Endothelial cell of umbilical vein (primary cell): ENCODE measurements around the gene CES4A. TPM values are rescaled to one million over a fixed set of nuclear protein-coding genes. Genes with fewer than 3 reads are reported as not detected.
A peak's percentile ranks its signal among the peaks of the same experiment; 100 is the strongest.

Experiments
- BruUV-seq: library from RNA; stranded (reverse); fragments of 400-500 nt; replicated peaks from 2 replicates; lab custom pipeline; 2021; lab: Mats Ljungman, UMichigan
- CTCF ChIA-PET: fragments of 300-600, 350-600 bp; sonication (Branson Sonifier 250); formaldehyde crosslinking; loops from one replicate; lab custom pipeline; 2021; ENCODE audit warnings: antibody characterized with exemption, inconsistent platforms; lab: Charles Lee
- POLR2A ChIA-PET: fragments of 300-600, 350-600 bp; sonication (Branson Sonifier 250); formaldehyde crosslinking; loops from one replicate; lab custom pipeline; 2021; ENCODE audit warnings: antibody characterized with exemption, inconsistent platforms; lab: Charles Lee
- DNase-seq: peaks from one replicate; pipeline ENCODE4 v3.0.0-alpha.2; 2011; ENCODE audit warnings: low read depth, low spot score
- FAIRE-seq: peaks from 2 replicates; lab custom pipeline; 2011; peaks lifted over from hg19 to GRCh38; lab: Jason Lieb, UNC
- H2AFZ ChIP-seq: 2 replicates; pipeline ENCODE4 v1.6.0; 2012; ENCODE audit warnings: low read depth, low read length, control low read depth, inconsistent platforms
- H3K27ac ChIP-seq: 2 replicates; pipeline ENCODE4 v1.5.1; 2011; ENCODE audit warnings: low read depth, mild to moderate bottlenecking, control low read depth, low read length, moderate library complexity; ENCODE audit not compliant: insufficient read depth
- H3K27me3 ChIP-seq, 2 experiments: 2 replicates each; pipeline versions ENCODE4 v1.6.0 to v1.6.1; 2011; ENCODE audit warnings: low read length in 2 of 2, mixed read lengths in 1 of 2; ENCODE audit not compliant: control insufficient read depth in 2 of 2, insufficient read depth in 2 of 2
- H3K36me3 ChIP-seq, 2 experiments: 2 replicates in 1 of 2; 3 replicates in 1 of 2; pipeline ENCODE4 v1.5.1; 2011; ENCODE audit warnings: low read length in 2 of 2, mild to moderate bottlenecking in 1 of 2, moderate library complexity in 1 of 2; ENCODE audit not compliant: control insufficient read depth in 2 of 2, insufficient read depth in 2 of 2; ENCODE audit errors: extremely low read depth in 1 of 2
- H3K4me1 ChIP-seq: 3 replicates; pipeline ENCODE4 v1.5.1; 2011; ENCODE audit warnings: mild to moderate bottlenecking, low read length; ENCODE audit not compliant: control insufficient read depth, insufficient read depth; ENCODE audit errors: extremely low read depth
- H3K4me2 ChIP-seq: 2 replicates; pipeline ENCODE4 v1.6.1; 2011; ENCODE audit warnings: low read length, control low read depth, mixed read lengths; ENCODE audit not compliant: insufficient read depth
- H3K4me3 ChIP-seq, 3 experiments: fragments of 200-600 bp in 1 of 3; sonication (generic), shearing (Covaris generic) in 1 of 3; replicated peaks in 1 of 3; 2 replicates each; pipeline ENCODE4 v1.5.1; 2011 to 2016; ENCODE audit warnings: control low read depth in 3 of 3, low read length in 3 of 3, mild to moderate bottlenecking in 2 of 3, inconsistent platforms in 1 of 3, low read depth in 1 of 3, moderate library complexity in 1 of 3; ENCODE audit not compliant: insufficient read depth in 1 of 3
- H3K79me2 ChIP-seq: 2 replicates; pipeline ENCODE4 v1.6.0; 2012; ENCODE audit warnings: low read length, inconsistent platforms; ENCODE audit not compliant: control insufficient read depth, insufficient read depth
- H3K9ac ChIP-seq: replicated peaks from 2 replicates; pipeline ENCODE3; 2011; ENCODE audit warnings: low read length, control low read depth; ENCODE audit not compliant: insufficient read depth; ENCODE audit errors: extremely low read depth
- H3K9me1 ChIP-seq: replicated peaks from 3 replicates; pipeline ENCODE4 v1.6.0; 2011; ENCODE audit warnings: mild to moderate bottlenecking, low read length; ENCODE audit not compliant: control insufficient read depth, insufficient read depth; ENCODE audit errors: extremely low read depth
- H3K9me3 ChIP-seq: replicated peaks from 2 replicates; pipeline ENCODE4 v1.5.1; 2012; ENCODE audit warnings: low read length, inconsistent platforms; ENCODE audit not compliant: control insufficient read depth, insufficient read depth
- H4K20me1 ChIP-seq: replicated peaks from 2 replicates; pipeline ENCODE3; 2011; ENCODE audit warnings: mild to moderate bottlenecking, low read length; ENCODE audit not compliant: control insufficient read depth, insufficient read depth; ENCODE audit errors: extremely low read depth
- EZH2 ChIP-seq: IDR thresholded peaks from 2 replicates; pipeline ENCODE4 v1.6.1; 2012; ENCODE audit warnings: borderline replicate concordance, low read depth, mild to moderate bottlenecking, moderate library complexity, low read length, inconsistent platforms; ENCODE audit not compliant: severe bottlenecking
- FOS ChIP-seq: IDR thresholded peaks from 2 replicates; pipeline ENCODE4 v1.6.1; 2011; ENCODE audit warnings: mild to moderate bottlenecking, low read length, moderate library complexity, borderline replicate concordance; ENCODE audit not compliant: insufficient read depth
- JUN ChIP-seq: IDR thresholded peaks from 2 replicates; pipeline ENCODE4 v1.6.1; 2011; ENCODE audit warnings: borderline replicate concordance, low read depth; ENCODE audit not compliant: insufficient read length, insufficient read depth
- dilution Hi-C: fragments of 300-500 bp; cut with MboI; formaldehyde crosslinking; loops from one replicate; pipeline ENCODE4 v1.15.0; 2019; ENCODE audit warnings: low sequenced_read_pairs; ENCODE audit not compliant: extremely low pct_ligation_motif_present
- intact Hi-C: fragments of 100-400 bp; cut with micrococcal nuclease; formaldehyde crosslinking; loops from one replicate; pipeline ENCODE4 v1.10.0; 2022
- polyA plus RNA-seq, 4 experiments: library from polyadenylated mRNA; depleted of rRNA in 3 of 4; stranded (reverse) in 3 of 4; unstranded in 1 of 4; fragments of >200 nt; gene quantifications; 2 replicates each; pipeline versions ENCODE4 v1.2.1 to v1.2.3, GENCODE V29; 2011 to 2012; ENCODE audit warnings: missing spikeins in 1 of 4
- total RNA-seq: library from RNA; stranded (reverse); gene quantifications from 2 replicates; pipeline ENCODE4 v1.2.3, GENCODE V29; 2021
- TF ChIP-seq, protein P1 (sequence below), 2 donors: IDR thresholded peaks; 1 replicate in 1 of 2; 2 replicates in 1 of 2; pipeline ENCODE4 v1.5.1; 2011; ENCODE audit warnings: low read length in 2 of 2, mild to moderate bottlenecking in 2 of 2, moderate library complexity in 2 of 2, control low read depth in 1 of 2, inconsistent platforms in 1 of 2, low read depth in 1 of 2; ENCODE audit not compliant: insufficient read depth in 1 of 2; ENCODE audit errors: extremely low read depth in 1 of 2

Gene CES4A
- total and polyA plus RNA-seq, 2 donors (not counting 3 experiments of a cell fraction or from before 2014, with no cell fraction given) = 5.4 to 13.3 TPM

DNA sequence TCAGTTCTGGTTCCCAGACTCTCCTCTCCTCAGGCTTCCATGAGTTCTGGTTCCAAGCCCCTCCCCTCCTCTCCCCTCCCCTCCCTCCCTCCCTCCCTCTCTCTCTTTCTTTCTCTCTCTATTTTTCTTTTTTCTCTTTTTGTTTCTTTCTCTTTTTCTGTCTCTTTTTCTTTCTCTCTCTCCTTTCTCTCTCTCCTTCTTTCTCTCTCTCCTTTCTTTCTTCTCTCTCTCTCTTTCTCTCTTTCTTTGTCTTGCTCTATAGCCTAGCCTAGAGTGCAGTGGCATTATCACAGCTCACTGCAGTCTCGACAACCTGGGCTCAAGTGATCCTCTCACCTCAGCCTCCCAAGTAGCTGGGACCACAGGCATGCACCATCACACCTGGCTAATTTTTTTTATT lies 28.1 kb upstream of the CES4A start:
- H3K9me3 ChIP-seq = no peaks in the 10 kb centered on the region
- H2AFZ ChIP-seq = no peak overlapping the region
- H3K4me1 ChIP-seq = no peaks in the 10 kb centered on the region
- H3K27me3 ChIP-seq = peaks cover 2 to 3% of the 10 kb centered on the region in 2 experiments
- no peaks in the 10 kb centered on the region for H3K9me1 ChIP-seq
- intact Hi-C loops (no loop called here), dilution Hi-C loops (no loop called here)
- DNase-seq (no peak), FAIRE-seq (no peak)
- no TSS peak for BruUV-seq
- H3K79me2 ChIP-seq = no peaks in the 10 kb centered on the region
- CTCF ChIA-PET = interaction anchor here (0.7 to 4.7 kb wide), 10 partner anchors 8 to 238 kb away, joined by 3 to 26 read pairs (median 4); no protein-coding TSS in a partner anchor
- H3K27ac ChIP-seq = no peak overlapping the region
- H4K20me1 ChIP-seq = no peaks in the 10 kb centered on the region
- H3K9ac ChIP-seq = no peak overlapping the region
- no peak overlapping the region for H3K4me2 ChIP-seq
- H3K4me3 ChIP-seq = no peak overlapping the region
- POLR2A ChIA-PET = no interaction called here
- TF ChIP-seq, protein P1, sequence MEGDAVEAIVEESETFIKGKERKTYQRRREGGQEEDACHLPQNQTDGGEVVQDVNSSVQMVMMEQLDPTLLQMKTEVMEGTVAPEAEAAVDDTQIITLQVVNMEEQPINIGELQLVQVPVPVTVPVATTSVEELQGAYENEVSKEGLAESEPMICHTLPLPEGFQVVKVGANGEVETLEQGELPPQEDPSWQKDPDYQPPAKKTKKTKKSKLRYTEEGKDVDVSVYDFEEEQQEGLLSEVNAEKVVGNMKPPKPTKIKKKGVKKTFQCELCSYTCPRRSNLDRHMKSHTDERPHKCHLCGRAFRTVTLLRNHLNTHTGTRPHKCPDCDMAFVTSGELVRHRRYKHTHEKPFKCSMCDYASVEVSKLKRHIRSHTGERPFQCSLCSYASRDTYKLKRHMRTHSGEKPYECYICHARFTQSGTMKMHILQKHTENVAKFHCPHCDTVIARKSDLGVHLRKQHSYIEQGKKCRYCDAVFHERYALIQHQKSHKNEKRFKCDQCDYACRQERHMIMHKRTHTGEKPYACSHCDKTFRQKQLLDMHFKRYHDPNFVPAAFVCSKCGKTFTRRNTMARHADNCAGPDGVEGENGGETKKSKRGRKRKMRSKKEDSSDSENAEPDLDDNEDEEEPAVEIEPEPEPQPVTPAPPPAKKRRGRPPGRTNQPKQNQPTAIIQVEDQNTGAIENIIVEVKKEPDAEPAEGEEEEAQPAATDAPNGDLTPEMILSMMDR (IDR thresholded peaks at IDR 0.05; ENCODE audit: extremely low read depth in 1 of 2, insufficient read depth in 1 of 2, low read depth in 1 of 2, low read length in 2 of 2) = no peak
- no peak for TF ChIP-seq EZH2
- no peak for TF ChIP-seq FOS
- TF ChIP-seq JUN = no peak
- H3K36me3 ChIP-seq = no peaks in the 10 kb centered on the region

DNA sequence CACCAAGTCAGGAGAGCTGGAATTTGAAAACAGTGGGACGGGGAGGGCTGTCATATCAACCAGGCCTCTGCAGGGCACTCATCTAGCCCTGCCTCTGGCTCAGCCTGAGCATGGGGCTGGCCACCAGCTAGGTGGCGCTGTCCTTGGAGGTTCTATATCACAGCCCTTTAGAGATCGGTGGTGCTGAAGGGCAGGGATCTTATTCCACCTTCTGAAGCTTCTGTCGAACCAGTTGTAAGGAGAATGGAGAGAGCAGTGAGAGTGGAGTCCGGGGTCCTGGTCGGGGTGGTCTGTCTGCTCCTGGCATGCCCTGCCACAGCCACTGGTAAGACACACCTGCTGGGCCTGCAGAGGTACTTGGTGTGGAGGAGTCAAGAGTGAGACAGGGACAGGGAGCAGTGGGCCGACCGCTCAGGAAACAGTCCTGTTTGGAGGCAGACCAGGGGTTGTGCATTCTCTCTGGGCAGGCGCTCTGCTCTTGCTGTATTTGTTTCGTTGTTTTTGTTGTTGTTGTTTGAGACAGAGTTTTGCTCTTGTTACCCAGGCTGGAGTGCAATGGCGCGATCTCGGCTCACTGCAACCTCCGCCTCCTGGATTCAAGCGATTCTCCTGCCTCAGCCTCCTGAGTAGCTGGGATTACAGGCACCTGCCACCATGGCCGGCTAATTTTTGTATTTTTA lies 27.2 kb upstream of the CES4A start, which contains the start of gene CES3:
Gene CES3 (plus strand): TSS at position 202 of the 680 bp plus-strand sequence. CDS start 42 bp downstream, at position 244.
- TF ChIP-seq, protein P1 (IDR thresholded peaks at IDR 0.05; ENCODE audit: extremely low read depth in 1 of 2, insufficient read depth in 1 of 2, low read depth in 1 of 2, low read length in 2 of 2) = peak; percentile 88 to 94
- no peak for TF ChIP-seq EZH2
- Histone ChIP-seq H3K4me1 (no peaks in the 10 kb centered on the region), H4K20me1 (no peaks in the 10 kb centered on the region), H3K9ac (no peak within 1 kb of the TSS), H3K36me3 (no peaks in the 10 kb centered on the region), H3K9me1 (no peaks in the 10 kb centered on the region), H3K4me2 (no peak within 1 kb of the TSS), H3K4me3 (no peak within 1 kb of the TSS), H3K27me3 (peaks cover 2 to 4% of the 10 kb centered on the region in 2 experiments), H3K27ac (no peak within 1 kb of the TSS), H2AFZ (peak within 1 kb of the TSS; percentile 80), H3K79me2 (no peaks in the 10 kb centered on the region), H3K9me3 (no peaks in the 10 kb centered on the region)
- dilution Hi-C loops = no loop called here
- ChIA-PET CTCF (interaction anchor here (0.5 to 1.8 kb wide), 27 partner anchors 9 to 471 kb away, joined by 3 to 15 read pairs (median 3); partner anchors contain the start of gene EXOC3L1), POLR2A (no interaction called here)
- FAIRE-seq (peak; percentile 91), DNase-seq (peak; percentile 46)
- intact Hi-C loops = no loop called here
- BruUV-seq = no TSS peak
